KG1 (cell line): ENCODE data around the gene SLC25A34.
A peak's percentile ranks its signal among the peaks of the same experiment; 100 is the strongest.
"Not testable (repeated sequence)": the region's sequence is repeated elsewhere in the genome, so short reads cannot be mapped to it uniquely, and the experiment has no call there.

ENCODE experiments used
- DNase-seq: peaks from one replicate; lab custom pipeline; 2025; lab: John Stamatoyannopoulos, UW

The SLC25A34 gene

DNA sequence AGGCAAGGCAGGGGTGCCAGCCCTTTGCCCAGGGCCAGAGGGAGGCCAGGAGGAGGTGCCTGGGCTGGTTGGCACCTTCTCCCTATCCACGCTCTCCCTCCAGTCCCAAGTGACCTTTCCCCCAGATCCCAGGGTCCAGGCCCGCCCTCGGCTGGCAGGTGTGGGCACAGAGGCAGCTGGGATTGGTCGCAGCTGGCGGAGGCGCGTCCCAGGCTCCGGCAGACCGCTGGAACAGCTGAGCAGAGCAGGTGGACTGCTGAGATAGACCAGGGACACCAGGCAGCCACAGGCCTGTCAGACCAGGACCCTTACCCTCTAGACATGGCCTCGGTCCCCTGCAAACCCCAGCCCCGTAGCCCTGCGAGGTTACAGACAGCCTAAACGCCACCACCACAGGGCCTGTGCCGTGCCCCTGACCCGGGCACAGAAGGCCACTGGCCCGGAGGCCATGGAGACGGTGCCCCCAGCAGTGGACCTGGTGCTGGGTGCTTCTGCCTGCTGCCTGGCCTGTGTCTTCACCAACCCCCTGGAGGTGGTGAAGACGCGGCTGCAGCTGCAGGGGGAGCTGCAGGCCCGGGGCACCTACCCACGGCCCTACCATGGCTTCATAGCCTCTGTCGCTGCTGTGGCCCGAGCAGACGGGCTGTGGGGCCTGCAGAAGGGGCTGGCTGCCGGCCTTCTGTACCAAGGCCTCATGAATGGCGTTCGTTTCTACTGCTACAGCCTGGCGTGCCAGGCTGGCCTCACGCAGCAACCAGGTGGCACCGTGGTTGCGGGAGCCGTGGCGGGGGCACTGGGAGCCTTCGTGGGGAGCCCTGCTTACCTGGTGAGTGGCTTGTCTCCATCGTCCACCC lies at the start of gene SLC25A34:
TSS of gene SLC25A34 (plus strand) at position 221 of the 854 bp plus-strand sequence. CDS start at position 449, 228 bp downstream.
- DNase-seq = no peak

DNA sequence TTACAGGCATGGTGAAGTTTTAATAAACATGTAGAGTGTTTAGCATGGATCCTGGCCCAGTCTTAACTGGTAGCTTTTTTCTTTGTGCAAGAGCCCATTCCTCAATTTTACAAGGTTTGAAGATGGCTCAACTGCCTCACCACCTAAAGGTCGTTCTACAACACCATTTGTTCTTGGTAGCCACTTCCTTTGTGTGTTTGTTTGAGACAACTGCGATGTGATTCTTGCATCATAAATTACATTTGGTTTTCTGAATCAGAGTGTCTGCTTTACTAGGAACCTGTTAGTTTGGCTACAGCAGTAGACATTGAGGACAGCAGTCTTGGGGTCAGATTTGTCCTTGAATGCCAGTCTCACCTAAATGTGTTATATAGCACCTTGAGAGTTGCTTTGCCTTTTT lies 48.6 kb upstream of the SLC25A34 start:
- DNase-seq = no peak

DNA sequence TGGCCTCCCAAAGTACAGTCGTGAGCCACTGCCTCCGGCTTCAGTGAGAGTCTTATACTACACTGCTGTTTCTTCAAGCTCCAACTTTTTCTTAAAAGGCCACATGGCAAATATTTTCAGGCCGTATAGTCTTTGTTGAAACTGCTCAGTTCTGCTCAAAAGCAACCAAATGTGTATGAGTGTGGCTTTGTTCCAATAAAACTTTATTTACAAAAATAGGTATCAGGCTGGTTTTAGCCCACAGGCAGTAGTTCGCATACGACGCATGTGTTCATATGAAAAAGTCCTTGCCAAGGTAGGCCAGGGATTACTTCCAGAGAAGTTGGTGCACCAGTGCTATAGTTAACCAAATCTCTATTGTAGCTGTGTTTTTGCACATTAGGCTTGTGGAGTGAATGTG lies 45.7 kb upstream of the SLC25A34 start:
- DNase-seq = no peak

DNA sequence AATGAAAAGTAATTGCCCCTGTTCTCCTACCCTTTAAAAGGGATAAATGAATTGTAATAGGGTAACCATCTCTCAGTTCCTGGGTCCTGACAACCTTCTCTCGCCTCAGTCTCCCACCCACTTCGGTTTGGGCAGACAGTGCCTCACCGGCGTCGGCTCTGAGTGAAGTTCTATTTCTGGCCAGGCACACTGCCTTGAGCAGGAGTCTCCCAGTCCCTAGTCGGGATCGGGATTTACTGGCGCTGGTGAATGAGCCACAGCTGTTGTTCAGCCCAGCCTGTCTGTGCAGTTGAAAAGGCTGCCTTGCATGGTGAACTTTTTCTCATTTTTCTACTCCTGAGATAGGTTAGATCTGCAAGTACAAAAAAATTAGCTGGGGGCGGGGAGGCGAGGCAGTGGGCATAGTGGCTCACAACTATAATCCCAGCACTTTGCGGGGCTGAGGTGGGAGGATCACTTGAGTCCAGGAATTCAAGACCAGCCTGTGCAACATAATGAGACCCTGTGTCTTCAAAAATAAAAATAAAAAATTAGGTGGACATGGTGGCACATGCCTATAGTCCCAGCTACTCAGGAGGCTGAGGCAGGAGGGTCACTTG lies 44.5 kb upstream of the SLC25A34 start:
- no peak for DNase-seq

DNA sequence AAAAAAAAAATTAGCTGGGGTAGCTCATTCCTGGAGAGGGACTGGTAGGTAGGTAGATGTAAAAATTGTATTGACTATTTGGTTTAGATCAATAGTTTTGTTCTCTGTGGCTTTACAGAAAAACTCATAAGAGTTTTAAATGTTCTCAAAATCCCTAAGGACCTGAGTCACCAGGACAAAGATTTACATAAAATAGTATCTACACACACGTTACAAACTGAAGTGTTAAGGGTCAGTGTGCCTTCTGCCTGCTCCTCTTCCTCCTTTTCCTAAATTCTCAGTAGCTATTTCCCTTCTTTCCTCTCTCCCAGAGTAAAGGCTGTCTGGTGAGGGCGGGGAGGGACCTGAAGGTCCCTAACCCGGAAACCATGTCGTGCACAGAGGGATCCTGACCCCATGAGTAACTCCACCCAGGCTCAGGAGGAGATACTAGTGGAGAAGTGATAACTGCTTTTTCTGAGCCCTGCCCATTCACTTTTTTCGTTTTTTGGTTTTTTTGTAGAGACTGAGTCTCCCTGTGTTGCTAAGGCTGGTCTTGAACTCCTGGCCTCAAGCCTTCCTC lies 43.9 kb upstream of the SLC25A34 start:
- DNase-seq = no peak

DNA sequence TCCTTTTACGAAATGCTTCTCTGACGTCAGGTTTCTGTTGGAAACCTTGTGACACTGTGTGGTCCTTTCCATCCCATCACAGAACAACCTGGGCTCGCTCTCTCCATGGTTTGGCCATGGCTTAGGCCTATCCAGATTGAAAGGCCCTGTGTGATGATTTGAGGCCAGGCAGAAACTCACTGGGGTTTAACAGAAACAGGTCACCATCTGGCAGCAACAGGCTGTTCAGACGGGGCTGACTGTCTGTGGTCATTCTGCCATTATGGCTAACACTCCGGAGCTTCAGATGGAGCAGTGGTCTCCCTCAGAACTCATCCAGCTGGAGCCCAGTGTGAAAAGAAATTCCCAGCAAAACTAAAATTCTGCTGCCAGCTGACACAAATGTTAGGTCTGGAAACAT lies 42.7 kb upstream of the SLC25A34 start:
- no peak for DNase-seq

DNA sequence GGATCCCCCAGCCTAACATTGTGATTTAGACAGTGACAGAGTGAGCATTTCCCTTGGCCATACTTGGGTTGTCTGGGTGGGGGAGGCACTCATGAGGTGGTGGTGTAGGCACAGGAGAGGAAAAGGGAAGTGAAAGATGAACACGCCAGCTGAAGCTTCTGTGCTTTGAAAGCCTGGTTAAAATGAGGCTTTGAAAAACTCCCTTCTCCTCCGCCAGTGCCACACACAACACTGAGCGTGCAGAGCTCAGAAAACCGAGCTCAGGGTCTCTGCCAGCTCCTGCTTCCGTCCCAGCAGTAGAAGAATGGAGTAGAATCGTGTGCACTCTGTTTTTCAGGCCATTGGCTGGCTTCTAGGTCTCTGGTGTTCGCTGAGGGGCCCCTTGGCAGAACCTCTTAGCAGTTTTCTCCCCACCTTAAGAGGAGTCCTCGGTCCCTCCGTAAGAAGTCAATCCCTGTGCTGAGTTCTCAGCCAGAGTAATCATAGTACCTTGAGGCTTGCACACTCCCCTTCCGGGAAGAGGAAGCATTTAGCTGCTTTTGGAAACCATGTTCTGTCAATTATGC lies 39.0 kb upstream of the SLC25A34 start:
- peak; percentile 65 for DNase-seq

DNA sequence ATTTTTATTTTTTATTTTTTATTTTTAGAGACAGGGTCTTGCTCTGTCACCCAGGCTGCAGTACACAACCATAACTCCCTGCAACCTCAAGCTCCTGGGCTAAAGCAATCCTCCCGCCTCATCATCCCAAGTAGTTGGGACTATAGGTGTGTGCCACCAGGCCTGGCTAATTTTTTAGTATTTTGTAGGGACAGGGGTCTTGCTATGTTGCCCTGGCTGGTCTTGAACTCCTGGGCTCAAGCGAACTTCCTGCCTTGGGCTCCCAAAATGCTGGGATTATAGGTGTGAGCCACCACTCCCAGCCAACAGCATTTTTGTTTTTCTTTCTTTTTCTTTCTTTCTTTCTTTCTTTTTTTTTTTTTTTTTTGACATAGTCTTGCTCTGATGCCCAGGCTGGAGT lies 37.9 kb upstream of the SLC25A34 start:
- DNase-seq = no peak

DNA sequence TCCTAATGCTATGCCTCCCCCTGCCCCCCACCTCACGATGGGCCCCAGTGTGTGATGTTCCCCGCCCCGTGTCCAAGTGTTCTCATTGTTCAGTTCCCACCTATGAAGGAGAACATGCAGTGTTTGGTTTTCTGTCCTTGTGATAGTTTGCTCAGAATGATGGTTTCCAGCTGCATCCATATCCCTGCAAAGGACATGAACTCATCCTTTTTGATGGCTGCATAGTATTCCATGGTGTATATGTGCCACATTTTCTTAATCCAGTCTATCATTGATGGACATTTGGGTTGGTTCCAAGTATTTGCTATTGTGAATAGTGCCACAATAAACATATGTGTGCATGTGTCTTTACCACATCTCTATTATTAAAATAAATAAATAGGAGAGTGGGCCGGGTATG lies 36.7 kb upstream of the SLC25A34 start:
- not testable (repeated sequence) for DNase-seq

DNA sequence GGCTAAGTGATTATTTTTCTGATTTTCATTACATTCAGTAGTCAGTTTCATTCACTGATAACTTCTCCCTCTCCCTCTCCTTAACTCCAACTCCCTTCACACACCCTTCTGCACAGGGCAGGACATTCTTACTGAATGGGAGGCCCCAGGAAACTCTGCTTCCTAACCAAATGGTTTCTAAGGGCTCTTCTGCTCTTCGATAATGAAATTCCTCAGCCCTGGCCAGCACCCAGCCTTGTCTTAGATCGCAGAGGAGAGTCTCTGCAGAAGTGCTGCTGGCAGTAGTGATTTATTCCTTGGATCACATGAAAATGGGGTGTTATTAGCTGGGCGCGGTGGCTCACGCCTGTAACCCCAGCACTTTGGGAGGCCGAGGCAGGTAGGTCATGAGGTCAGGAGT lies 35.5 kb upstream of the SLC25A34 start:
- DNase-seq = no peak

DNA sequence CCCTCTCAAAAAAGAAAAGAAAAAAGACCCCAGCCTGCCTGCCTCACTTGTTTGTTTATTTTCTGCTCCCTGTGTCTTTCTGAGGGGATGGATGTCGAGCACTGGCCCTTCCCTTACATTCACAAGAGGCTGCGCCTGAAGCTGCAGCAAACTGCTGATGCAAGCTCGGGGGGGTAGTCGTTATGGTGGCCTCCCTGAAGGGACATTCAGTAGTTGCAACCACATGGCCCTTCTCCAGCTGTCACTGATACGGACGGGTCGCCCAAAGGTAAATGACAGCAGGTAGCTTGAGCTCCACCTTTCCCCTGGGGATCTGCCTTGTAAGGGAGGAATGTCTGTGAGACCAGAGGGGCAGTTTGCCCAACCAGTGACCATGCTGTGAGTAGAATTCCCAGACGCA lies 34.3 kb upstream of the SLC25A34 start:
- no peak for DNase-seq

DNA sequence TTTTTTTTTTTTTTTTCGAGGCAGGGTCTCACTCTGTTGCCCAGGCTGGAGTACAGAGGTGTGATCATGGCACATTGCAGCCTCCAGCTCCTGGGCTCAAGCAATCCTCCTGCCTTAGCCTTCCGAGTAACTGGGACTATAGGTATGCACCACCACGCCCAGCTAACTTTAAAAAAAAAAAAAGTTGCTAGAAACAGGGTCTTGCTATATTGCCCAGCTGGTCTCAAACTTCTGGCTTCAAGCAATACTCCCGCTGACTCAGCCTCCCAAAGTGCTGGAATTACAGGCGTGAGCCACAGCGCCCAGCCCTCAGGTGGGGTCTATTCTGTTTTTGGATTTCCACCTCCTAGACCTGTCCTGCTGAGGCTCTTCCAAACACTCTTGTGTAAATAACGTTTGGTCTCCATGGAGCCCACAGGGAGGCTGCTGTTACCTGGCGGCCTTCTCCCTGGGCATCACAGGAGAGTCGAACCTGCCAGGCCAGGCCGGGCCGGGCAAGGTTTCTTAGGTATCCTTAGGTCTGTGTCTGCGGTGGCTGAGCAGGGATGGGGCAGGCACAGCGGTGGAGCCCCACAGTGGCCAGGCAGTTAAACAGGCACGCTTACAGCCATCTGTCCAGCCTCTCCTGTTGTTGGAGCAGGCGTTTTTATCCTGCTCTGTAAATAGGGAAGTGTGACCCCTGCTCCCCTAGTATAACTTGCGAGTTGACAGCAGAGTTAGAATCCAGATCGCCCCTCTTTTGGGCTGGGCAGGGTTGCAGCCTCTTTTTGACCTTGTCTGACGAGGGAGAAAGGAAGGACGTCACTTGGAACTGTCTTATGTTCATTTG lies 33.1 kb upstream of the SLC25A34 start:
- no peak for DNase-seq

DNA sequence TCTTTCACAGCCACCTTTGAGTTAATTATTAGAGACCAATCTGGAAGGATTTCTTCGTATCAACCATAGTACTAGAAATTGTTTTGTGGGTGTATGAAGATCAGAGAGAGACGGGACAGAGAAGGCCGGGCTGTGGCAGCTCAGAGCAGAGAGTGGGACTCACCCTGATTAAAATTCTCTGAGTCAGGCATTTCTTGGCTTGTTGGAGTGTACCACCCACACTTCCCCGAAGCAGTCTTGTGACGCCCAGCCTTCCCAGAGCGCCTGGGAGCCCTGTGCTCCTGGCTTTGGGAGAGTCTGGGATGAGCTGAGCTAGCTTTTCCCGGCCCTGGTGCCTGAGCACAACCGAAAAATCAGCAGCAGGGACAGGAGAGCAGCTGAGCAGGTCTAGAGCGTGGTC lies 32.5 kb upstream of the SLC25A34 start:
- no peak for DNase-seq

DNA sequence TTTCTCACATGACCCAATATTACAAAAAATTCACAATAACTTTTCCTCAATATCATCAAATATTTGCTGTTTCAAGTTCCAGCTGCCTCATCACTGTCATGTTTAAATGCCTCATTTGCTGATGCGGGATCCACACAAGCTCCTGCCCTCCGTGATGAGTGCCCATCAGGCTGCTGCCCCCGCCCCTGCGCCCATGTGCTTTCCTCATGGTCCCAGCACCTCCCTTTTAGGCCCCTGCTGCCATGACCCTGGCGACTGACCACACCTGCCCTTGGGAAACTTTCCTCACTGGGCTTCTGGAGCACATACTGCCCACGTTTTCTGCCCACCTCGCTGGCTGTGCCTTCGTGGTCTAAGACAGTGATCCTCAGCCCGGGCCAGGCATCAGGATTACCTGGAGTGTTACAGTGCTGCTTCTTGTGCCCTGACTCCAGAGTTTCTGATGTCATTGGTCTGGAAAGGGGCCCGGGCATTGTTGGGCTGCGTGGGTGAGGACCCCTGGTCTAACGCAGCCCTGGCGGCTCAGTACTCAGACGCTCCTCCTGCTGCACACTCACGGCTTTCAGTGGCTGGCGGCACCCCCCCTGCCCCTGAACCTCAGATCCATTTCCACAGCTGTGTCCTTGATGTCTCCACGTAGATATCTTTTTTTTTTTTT lies 31.4 kb upstream of the SLC25A34 start:
- no peak for DNase-seq

DNA sequence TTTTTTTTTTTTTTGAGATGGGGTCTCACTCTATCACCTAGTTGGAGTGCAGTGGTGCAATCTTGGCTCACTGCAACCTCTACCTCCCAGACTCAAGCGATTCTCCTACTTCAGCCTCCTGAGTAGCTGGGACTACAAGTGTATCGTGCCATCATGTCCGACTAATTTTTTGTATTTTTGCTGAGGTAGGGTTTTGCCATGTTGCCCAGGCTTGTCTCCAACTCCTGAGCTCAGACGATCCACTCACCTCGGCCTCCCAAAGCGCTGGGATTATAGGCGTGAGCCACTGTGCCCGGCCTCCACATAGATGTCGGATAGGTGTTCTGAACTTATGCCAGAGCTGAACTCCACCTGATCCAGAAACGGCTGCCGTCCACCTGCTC lies 30.9 kb upstream of the SLC25A34 start:
- no peak for DNase-seq

DNA sequence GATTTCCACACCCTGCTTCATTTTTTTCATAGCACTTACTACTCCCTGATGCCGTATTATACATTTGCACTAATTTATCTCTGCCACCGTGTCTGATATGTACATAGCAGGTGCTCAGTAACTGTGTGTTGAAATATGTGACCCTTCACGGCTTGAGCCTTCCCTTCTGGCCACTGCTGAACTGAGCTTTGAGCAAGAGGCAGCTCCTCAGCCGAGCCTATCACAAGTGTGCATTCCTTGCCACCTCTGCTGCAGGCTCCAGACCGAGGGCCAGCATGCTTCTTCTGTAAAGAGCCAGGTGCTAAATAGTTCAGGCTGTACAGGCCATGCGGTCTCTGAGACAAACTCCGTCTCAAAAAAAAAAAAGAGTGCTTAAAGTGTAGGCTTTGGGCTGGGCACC lies 29.3 kb upstream of the SLC25A34 start:
- DNase-seq = no peak

DNA sequence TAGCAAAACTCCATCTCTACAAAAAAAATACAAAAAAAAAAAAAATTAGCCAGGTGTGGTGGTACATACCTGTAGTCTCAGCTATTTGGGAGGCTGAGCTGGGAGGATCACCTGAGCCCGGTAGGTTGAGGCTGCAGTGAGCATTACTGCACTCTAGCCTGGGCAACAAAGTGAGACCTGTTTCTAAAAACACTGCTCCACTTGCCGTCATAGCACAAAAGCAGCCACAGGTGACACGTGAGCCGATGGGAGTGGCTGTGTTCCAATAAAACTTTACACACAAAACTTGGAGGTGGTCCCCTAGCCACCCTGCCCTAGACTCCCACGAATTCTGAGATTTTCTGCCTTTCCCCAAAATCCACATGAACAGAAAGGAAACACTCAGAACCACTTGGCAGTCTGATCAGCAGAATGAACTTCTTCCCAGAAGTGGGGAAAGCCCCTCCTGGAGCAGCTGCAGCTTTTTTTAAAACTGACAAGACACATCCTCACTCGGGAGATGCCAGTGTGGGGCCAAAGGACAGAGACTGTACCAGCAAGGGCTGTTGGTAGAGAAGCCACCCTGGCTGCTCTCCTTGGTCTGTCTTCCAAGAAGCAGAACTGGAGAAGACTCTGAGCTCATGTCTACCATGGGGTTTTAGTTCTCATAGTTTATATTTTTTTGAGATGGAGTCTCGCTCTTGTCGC lies 28.7 kb upstream of the SLC25A34 start:
- DNase-seq = no peak

DNA sequence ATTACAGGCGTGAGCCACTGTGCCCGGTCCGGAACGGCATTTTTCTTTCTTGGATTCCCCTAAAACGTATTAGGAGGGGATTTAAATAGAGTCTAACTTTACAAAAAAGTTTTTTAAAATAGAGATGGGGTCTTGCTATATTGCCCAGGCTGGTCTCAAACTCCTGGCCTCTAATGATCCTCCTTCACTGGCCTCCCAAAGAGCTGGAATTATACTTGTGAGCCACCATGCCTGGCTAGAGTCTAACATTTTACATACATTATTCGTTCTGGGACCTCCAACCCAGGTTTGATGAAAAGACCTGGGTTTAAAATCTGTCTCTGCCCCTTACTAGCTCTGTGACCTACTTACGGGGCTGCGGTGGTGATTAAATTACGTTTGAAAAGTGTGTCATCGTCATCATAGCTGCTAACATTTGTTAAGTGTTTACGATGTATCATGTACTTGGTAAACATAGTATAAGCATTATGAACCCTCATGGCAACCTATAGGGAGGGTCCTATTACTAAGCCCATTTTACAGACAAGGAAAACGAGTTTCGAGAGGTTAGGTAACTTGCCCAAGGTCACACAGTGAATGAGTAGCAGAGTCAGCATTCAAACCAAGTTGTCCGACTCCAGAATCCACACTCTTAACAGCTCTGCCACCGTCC lies 27.4 kb upstream of the SLC25A34 start:
- DNase-seq = no peak

DNA sequence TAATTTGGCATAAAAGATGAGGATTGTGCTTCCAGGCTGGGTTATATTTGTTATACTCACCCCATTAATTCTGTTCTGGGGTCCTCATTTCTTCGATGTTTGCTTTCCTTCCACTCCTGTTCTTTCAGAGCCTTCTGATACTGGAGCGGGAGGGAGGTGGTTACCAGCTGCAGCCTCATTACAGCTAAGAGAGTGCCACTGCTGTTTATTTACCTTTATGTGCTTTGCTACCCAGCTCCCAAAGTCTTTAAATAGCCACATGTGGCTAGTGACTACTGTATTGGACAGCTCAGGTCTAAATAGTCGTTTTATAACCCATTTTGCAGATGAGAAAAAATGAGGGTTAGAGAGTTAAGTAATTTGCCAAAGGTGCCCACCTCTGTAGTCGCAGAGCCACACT lies 26.8 kb upstream of the SLC25A34 start:
- no peak for DNase-seq

DNA sequence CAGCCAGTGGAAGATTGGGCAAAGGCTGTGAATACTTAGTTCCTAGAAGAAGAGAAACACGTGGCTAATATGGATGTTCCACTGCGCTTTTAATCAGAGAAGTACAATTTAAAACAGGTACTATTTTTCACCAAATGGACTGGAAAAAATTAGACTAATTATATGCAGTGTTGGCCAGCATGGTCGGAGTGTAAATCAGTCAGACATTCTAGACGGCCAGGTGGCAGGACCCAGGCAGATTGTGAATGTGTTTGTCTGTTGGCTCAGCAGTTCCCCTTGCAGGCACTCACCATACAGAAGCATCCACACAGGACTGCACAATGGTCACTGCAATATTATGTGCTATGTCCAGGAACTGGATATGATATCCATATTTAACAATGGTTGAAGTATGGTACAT lies 23.9 kb upstream of the SLC25A34 start:
- no peak for DNase-seq
